Measurements from ENCODE around the gene TTC19. TPM values are rescaled to one million over a fixed set of nuclear protein-coding genes. Genes with fewer than 3 reads are reported as not detected.

The TTC19 gene
- total and polyA plus RNA-seq, 4 donors, result 16.1 to 29.8 (median 24.6) TPM

DNA sequence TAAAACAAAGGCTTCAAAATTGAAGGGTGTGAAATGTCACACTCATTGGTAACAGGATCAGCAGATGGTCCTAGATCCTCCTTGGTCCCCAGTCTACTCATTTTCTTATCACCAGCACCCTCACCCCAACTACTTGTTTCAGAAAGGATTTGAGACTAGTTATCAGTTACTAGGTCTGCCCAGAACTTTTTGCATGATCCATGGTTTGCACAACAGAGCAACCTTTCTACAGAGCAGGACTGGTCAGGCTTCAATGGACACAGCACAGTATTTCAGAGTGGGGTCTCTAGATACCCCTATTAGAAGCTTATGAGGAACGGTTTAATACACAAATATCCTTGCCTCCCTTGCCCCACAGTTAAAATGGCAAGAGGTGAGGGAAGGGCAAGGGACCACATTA is 25.6 kb downstream of the TTC19 start:
- no peak overlapping the region for H3K4me3 ChIP-seq (ENCODE audit: low read depth in 1 of 3, low read length in 3 of 3)
- peaks cover 7 to 61% (median 56%) of the 10 kb centered on the region in 4 donors for H3K36me3 ChIP-seq (ENCODE audit: control insufficient read depth in 4 of 4, insufficient read depth in 3 of 4, low read depth in 1 of 4, low read length in 3 of 4)
- peaks cover 0 to 4% (median 0%) of the 10 kb centered on the region in 4 donors for H3K4me1 ChIP-seq (ENCODE audit: control insufficient read depth in 4 of 4, insufficient read depth in 4 of 4, low read length in 3 of 4)
- WGBS, result 98% methylated on average over 1 of the region's 1 CpG
- no peak for DNase-seq (ENCODE audit: low spot score)
- no peak overlapping the region for H3K27ac ChIP-seq (ENCODE audit: low read depth in 1 of 2, low read length in 2 of 2)
- H3K27me3 ChIP-seq (ENCODE audit: control insufficient read depth in 4 of 4, insufficient read depth in 4 of 4, low read length in 3 of 4), result no peaks in the 10 kb centered on the region
- TF ChIP-seq, protein P1, sequence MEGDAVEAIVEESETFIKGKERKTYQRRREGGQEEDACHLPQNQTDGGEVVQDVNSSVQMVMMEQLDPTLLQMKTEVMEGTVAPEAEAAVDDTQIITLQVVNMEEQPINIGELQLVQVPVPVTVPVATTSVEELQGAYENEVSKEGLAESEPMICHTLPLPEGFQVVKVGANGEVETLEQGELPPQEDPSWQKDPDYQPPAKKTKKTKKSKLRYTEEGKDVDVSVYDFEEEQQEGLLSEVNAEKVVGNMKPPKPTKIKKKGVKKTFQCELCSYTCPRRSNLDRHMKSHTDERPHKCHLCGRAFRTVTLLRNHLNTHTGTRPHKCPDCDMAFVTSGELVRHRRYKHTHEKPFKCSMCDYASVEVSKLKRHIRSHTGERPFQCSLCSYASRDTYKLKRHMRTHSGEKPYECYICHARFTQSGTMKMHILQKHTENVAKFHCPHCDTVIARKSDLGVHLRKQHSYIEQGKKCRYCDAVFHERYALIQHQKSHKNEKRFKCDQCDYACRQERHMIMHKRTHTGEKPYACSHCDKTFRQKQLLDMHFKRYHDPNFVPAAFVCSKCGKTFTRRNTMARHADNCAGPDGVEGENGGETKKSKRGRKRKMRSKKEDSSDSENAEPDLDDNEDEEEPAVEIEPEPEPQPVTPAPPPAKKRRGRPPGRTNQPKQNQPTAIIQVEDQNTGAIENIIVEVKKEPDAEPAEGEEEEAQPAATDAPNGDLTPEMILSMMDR (IDR thresholded peaks at IDR 0.05; ENCODE audit: low read depth, low read length, missing input control), result no peak
- H3K9ac ChIP-seq (ENCODE audit: low read depth in 1 of 2, low read length in 2 of 2), result no peak overlapping the region
- H3K9me3 ChIP-seq (ENCODE audit: control insufficient read depth in 4 of 4, low read length in 3 of 4), result no peaks in the 10 kb centered on the region

DNA sequence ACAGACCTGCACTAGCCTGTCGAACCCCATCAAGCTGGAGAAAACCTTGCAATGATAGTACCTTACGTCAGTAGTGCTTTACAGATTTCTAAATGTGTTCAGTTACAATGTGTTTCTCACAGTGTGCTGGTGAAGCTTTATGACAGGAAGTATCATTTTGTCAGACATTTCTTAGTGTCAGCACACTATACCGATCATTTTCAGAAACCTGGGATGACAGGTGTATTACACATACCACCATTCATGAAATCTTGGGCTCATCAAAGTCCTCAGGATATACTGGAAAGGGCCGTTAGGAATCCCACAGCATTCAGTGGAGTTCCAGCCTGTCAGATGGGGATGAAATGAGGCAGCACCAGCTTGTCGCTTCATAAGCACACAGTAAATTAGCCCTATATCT is 27.3 kb downstream of the TTC19 start:
- Histone ChIP-seq H3K27me3 (ENCODE audit: control insufficient read depth in 4 of 4, insufficient read depth in 4 of 4, low read length in 3 of 4) (no peaks in the 10 kb centered on the region), H3K27ac (ENCODE audit: low read depth in 1 of 2, low read length in 2 of 2) (peak overlapping the region in 1 of 2 donors; percentile 54), H3K36me3 (ENCODE audit: control insufficient read depth in 4 of 4, insufficient read depth in 3 of 4, low read depth in 1 of 4, low read length in 3 of 4) (peaks cover 8 to 75% (median 68%) of the 10 kb centered on the region in 4 donors), H3K9me3 (ENCODE audit: control insufficient read depth in 4 of 4, low read length in 3 of 4) (no peaks in the 10 kb centered on the region), H3K4me1 (ENCODE audit: control insufficient read depth in 4 of 4, insufficient read depth in 4 of 4, low read length in 3 of 4) (peaks cover 0 to 2% (median 0%) of the 10 kb centered on the region in 4 donors), H3K4me3 (ENCODE audit: low read depth in 1 of 3, low read length in 3 of 3) (no peak overlapping the region), H3K9ac (ENCODE audit: low read depth in 1 of 2, low read length in 2 of 2) (no peak overlapping the region)
- 96% methylated on average over 5 of the region's 5 CpGs for WGBS
- TF ChIP-seq, protein P2, sequence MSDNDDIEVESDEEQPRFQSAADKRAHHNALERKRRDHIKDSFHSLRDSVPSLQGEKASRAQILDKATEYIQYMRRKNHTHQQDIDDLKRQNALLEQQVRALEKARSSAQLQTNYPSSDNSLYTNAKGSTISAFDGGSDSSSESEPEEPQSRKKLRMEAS (IDR thresholded peaks at IDR 0.05), result no peak
- TF ChIP-seq RXRA (IDR thresholded peaks at IDR 0.05) (no peak), YY1 (IDR thresholded peaks at IDR 0.05) (no peak), RAD21 (IDR thresholded peaks at IDR 0.05) (no peak), HNF4G (IDR thresholded peaks at IDR 0.05) (no peak), JUND (IDR thresholded peaks at IDR 0.05) (no peak), FOXA1 (IDR thresholded peaks at IDR 0.05) (no peak), NR2F2 (IDR thresholded peaks at IDR 0.05) (no peak)
- TF ChIP-seq, protein P1 (IDR thresholded peaks at IDR 0.05; ENCODE audit: low read depth, low read length, missing input control), result no peak
- TF ChIP-seq, protein P3, sequence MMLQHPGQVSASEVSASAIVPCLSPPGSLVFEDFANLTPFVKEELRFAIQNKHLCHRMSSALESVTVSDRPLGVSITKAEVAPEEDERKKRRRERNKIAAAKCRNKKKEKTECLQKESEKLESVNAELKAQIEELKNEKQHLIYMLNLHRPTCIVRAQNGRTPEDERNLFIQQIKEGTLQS (IDR thresholded peaks at IDR 0.05), result no peak
- DNase-seq (ENCODE audit: low spot score), result no peak

DNA sequence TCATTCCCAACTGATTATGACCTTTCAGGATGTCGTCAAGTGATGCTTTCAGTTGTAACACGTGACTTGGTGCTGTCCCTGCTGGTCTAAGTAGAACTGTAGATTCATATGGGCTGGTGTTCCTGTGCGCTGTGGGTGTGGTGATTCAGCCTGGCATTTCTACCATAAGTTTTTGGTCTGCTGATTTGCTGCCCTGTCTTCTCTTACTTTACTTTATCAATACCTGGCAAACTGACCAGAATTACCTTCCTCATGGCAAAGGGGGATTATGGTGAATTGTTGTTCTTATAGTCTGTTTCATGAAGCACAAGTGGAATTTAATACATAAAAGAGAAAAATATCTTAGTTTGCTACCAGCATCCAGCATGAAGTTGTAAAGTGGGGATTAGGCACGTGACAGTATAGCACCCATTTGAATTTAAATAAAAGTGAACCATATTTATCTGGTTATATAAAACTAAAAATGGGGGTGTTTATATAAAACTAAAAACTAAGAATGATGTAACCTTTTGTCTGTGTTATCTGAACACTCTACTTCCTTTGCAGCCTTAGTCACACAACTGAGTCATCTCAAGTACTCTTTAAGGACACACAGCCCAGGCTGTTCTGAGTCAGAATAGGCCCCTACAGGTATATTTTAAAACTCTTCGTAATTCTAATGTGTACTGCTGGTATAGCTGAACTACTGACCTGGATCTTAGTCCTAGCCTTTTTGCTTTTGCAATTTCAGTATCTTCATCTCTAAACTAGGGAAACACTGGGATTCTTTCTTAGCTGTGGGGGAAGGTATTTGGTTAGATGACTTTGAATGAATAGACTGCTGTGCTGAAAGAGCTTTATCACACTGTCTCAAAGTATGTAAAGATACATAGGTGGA is 28.3 kb downstream of the TTC19 start:
- Histone ChIP-seq H3K4me1 (ENCODE audit: control insufficient read depth in 4 of 4, insufficient read depth in 4 of 4, low read length in 3 of 4) (peaks cover 0 to 2% (median 0%) of the 10 kb centered on the region in 4 donors), H3K27me3 (ENCODE audit: control insufficient read depth in 4 of 4, insufficient read depth in 4 of 4, low read length in 3 of 4) (no peaks in the 10 kb centered on the region), H3K9ac (ENCODE audit: low read depth in 1 of 2, low read length in 2 of 2) (no peak overlapping the region), H3K36me3 (ENCODE audit: control insufficient read depth in 4 of 4, insufficient read depth in 3 of 4, low read depth in 1 of 4, low read length in 3 of 4) (peaks cover 8 to 85% (median 73%) of the 10 kb centered on the region in 4 donors), H3K27ac (ENCODE audit: low read depth in 1 of 2, low read length in 2 of 2) (peak overlapping the region in 1 of 2 donors; percentile 54), H3K9me3 (ENCODE audit: control insufficient read depth in 4 of 4, low read length in 3 of 4) (no peaks in the 10 kb centered on the region), H3K4me3 (ENCODE audit: low read depth in 1 of 3, low read length in 3 of 3) (no peak overlapping the region)
- TF ChIP-seq, protein P4, sequence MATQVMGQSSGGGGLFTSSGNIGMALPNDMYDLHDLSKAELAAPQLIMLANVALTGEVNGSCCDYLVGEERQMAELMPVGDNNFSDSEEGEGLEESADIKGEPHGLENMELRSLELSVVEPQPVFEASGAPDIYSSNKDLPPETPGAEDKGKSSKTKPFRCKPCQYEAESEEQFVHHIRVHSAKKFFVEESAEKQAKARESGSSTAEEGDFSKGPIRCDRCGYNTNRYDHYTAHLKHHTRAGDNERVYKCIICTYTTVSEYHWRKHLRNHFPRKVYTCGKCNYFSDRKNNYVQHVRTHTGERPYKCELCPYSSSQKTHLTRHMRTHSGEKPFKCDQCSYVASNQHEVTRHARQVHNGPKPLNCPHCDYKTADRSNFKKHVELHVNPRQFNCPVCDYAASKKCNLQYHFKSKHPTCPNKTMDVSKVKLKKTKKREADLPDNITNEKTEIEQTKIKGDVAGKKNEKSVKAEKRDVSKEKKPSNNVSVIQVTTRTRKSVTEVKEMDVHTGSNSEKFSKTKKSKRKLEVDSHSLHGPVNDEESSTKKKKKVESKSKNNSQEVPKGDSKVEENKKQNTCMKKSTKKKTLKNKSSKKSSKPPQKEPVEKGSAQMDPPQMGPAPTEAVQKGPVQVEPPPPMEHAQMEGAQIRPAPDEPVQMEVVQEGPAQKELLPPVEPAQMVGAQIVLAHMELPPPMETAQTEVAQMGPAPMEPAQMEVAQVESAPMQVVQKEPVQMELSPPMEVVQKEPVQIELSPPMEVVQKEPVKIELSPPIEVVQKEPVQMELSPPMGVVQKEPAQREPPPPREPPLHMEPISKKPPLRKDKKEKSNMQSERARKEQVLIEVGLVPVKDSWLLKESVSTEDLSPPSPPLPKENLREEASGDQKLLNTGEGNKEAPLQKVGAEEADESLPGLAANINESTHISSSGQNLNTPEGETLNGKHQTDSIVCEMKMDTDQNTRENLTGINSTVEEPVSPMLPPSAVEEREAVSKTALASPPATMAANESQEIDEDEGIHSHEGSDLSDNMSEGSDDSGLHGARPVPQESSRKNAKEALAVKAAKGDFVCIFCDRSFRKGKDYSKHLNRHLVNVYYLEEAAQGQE (IDR thresholded peaks at IDR 0.05), result no peak
- peak in 1 of 2 donors; percentile 42 for TF ChIP-seq JUND (IDR thresholded peaks at IDR 0.05)
- no peak for TF ChIP-seq FOXA2 (IDR thresholded peaks at IDR 0.05)
- TF ChIP-seq FOXA1 (IDR thresholded peaks at IDR 0.05), result no peak
- TF ChIP-seq, protein P2 (IDR thresholded peaks at IDR 0.05), result no peak
- TF ChIP-seq HNF4A (conservative IDR thresholded peaks at IDR 0.05), result no peak
- TF ChIP-seq, protein P3 (IDR thresholded peaks at IDR 0.05), result no peak
- no peak for TF ChIP-seq RAD21 (IDR thresholded peaks at IDR 0.05)
- no peak for DNase-seq (ENCODE audit: low spot score)
- 86% methylated on average over 5 of the region's 5 CpGs for WGBS

All from liver (tissue), 9 donors.